GM12873 (cell line): ENCODE data around the gene ARMC12.

Experiments used
- CTCF ChIP-seq: IDR thresholded peaks from 2 replicates; pipeline ENCODE4 v1.5.1; 2012; ENCODE audit warnings: low read depth, mild to moderate bottlenecking, moderate library complexity, low read length, control low read depth; ENCODE audit not compliant: insufficient read depth; ENCODE audit errors: missing control alignments

ARMC12 gene

GRCh38 chr6:35713006-35713767, 23.6 kb upstream of the ARMC12 start:
- no peak for TF ChIP-seq CTCF

- TF ChIP-seq CTCF: no peak
These were observed 20.0 kb upstream of the ARMC12 start for GRCh38 chr6:35716798-35717197.

GRCh38 chr6:35717449-35718374, 19.1 kb upstream of the ARMC12 start:
- no peak for TF ChIP-seq CTCF

- no peak for TF ChIP-seq CTCF
These were observed 18.5 kb upstream of the ARMC12 start for GRCh38 chr6:35718375-35718736.

DNA sequence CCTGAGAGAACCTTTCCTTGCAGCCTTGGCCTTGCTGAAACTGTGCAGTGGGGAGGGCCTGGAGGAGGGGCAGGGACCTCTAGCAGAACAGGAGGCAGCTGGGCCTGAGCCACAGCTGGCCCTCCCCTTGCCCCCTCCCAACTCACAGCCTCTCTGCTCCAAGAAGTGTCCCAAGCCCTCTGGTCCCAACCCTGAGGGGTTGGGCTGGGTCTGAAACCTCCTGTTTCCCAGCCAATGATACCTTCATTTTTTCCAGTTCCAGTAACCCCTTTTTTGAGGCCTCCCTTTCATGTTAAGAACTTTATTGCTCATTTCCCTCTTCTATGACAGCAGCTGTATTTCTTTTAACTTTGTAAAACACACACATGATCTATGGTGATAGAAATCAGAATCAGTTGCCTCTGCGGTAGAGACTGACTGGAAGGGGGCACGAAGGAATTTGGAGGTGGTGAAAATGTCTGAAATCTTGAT, 17.9 kb upstream of the ARMC12 start:
- TF ChIP-seq CTCF: no peak

- TF ChIP-seq CTCF: no peak
These were observed 17.4 kb upstream of the ARMC12 start for GRCh38 chr6:35719404-35719829.

GRCh38 chr6:35719830-35720733, 16.8 kb upstream of the ARMC12 start:
- no peak for TF ChIP-seq CTCF
